K562 (cell line): ENCODE measurements around the gene JAKMIP1.

Experiments used
- CHCHD3 ChIP-seq: fragments of 250-450 bp; sonication (Bioruptor Pico); IDR thresholded peaks from 2 replicates; pipeline ENCODE4 v2.1.2; 2022; ENCODE audit warnings: mild to moderate bottlenecking
- MXI1 ChIP-seq: IDR thresholded peaks from 2 replicates; pipeline ENCODE4 v1.6.1; 2011; ENCODE audit warnings: low read depth, mild to moderate bottlenecking, improper control_type of control experiment, low read length
- SIX5 ChIP-seq, 2 experiments: IDR thresholded peaks; 2 replicates each; pipeline ENCODE4 v1.6.1; 2011; ENCODE audit warnings: low read length in 2 of 2, borderline replicate concordance in 1 of 2, low read depth in 1 of 2, mild to moderate bottlenecking in 1 of 2, moderate library complexity in 1 of 2; ENCODE audit not compliant: insufficient read depth in 1 of 2
- ZNF561 ChIP-seq: fragments of 450-650 bp; formaldehyde crosslinking; conservative IDR thresholded peaks from 2 replicates; pipeline ENCODE4 v1.4.0; 2020; ENCODE audit warnings: mild to moderate bottlenecking, moderate library complexity

GRCh38 chr4:6175426-6175825 is 24.9 kb downstream of the JAKMIP1 start:
- TF ChIP-seq CHCHD3 (CRISPR knock-in tag), result no peak
- TF ChIP-seq SIX5 (IDR thresholded peaks at IDR 0.05; ENCODE audit: borderline replicate concordance in 1 of 2, insufficient read depth in 1 of 2, low read depth in 1 of 2, low read length in 2 of 2), result no peak
- TF ChIP-seq MXI1, result no peak
- no peak for TF ChIP-seq ZNF561 (CRISPR knock-in tag)
